GM23338 (cell line): Measurements from ENCODE around the gene MOV10. TPM values are rescaled to one million over a fixed set of nuclear protein-coding genes. Genes with fewer than 3 reads are reported as not detected.

Experiments
- ATAC-seq: fragments of 200-7000 bp; cut with Tn5 transposase; 3 replicates; pipeline ENCODE4 v1.9.1; 2020
- DNase-seq: peaks from one replicate; pipeline ENCODE4 v3.0.0-alpha.2; 2015; ENCODE audit warnings: low spot score
- H2AFZ ChIP-seq: fragments of 200-600 bp; sonication (generic); 2 replicates; pipeline ENCODE4 v1.8.0; 2016; ENCODE audit warnings: antibody characterized with exemption, mild to moderate bottlenecking, moderate library complexity
- H3F3A ChIP-seq: fragments of 200-600 bp; sonication (generic); replicated peaks from 2 replicates; pipeline ENCODE4 v1.8.0; 2017; ENCODE audit warnings: antibody characterized with exemption, mixed run types, low read depth
- H3K27ac ChIP-seq: fragments of 200-600 bp; sonication (generic); 2 replicates; pipeline ENCODE4 v1.6.1; 2016; ENCODE audit warnings: low read depth
- H3K27me3 ChIP-seq: fragments of 200-600 bp; sonication (generic); 2 replicates; pipeline ENCODE4 v1.8.0; 2016; ENCODE audit warnings: mild to moderate bottlenecking, mixed run types, moderate library complexity; ENCODE audit not compliant: insufficient read depth
- H3K36me3 ChIP-seq: fragments of 200-600 bp; sonication (generic); 2 replicates; pipeline ENCODE4 v1.8.0; 2016; ENCODE audit warnings: mild to moderate bottlenecking; ENCODE audit not compliant: insufficient read depth
- H3K4me1 ChIP-seq: fragments of 200-600 bp; sonication (generic); 2 replicates; pipeline ENCODE4 v1.8.0; 2016; ENCODE audit warnings: mild to moderate bottlenecking, moderate library complexity; ENCODE audit not compliant: insufficient read depth
- H3K4me2 ChIP-seq: fragments of 200-600 bp; sonication (generic); 2 replicates; pipeline ENCODE4 v1.7.1; 2017; ENCODE audit warnings: mixed run types
- H3K4me3 ChIP-seq: fragments of 200-600 bp; sonication (generic); 2 replicates; pipeline ENCODE4 v1.6.1; 2016; ENCODE audit warnings: mixed run types
- H3K79me2 ChIP-seq: fragments of 200-600 bp; sonication (generic); replicated peaks from 2 replicates; pipeline ENCODE4 v1.8.0; 2017; ENCODE audit warnings: mild to moderate bottlenecking; ENCODE audit not compliant: insufficient read depth
- H3K9me2 ChIP-seq: fragments of 200-600 bp; sonication (generic); 2 replicates; pipeline ENCODE4 v1.8.0; 2017; ENCODE audit not compliant: insufficient read depth
- H4K20me1 ChIP-seq: fragments of 200-600 bp; sonication (generic); replicated peaks from 2 replicates; pipeline ENCODE4 v1.8.0; 2017; ENCODE audit warnings: mild to moderate bottlenecking; ENCODE audit not compliant: insufficient read depth
- H3K27ac Mint-ChIP-seq: 2 replicates; pipeline ENCODE4 v1.8.0; 2020; ENCODE audit warnings: inconsistent platforms, mild to moderate bottlenecking, moderate library complexity, mixed read lengths
- H3K27me3 Mint-ChIP-seq: 3 replicates; pipeline ENCODE4 v1.8.0; 2022; ENCODE audit warnings: low read depth, mild to moderate bottlenecking, moderate library complexity, mixed read lengths, inconsistent platforms; ENCODE audit not compliant: insufficient read depth, poor library complexity
- H3K36me3 Mint-ChIP-seq: 3 replicates; pipeline ENCODE4 v1.8.0; 2021; ENCODE audit warnings: low read depth, mild to moderate bottlenecking, inconsistent platforms, moderate library complexity, mixed read lengths
- H3K4me1 Mint-ChIP-seq: 3 replicates; pipeline ENCODE4 v1.8.0; 2020; ENCODE audit warnings: mild to moderate bottlenecking, inconsistent platforms, mixed read lengths
- H3K4me3 Mint-ChIP-seq: 3 replicates; pipeline ENCODE4 v1.8.0; 2021; ENCODE audit warnings: moderate library complexity, mild to moderate bottlenecking, inconsistent platforms, mixed read lengths
- H3K9me3 Mint-ChIP-seq: 3 replicates; pipeline ENCODE4 v1.8.0; 2020; ENCODE audit warnings: moderate library complexity, mild to moderate bottlenecking, inconsistent platforms, mixed read lengths
- CREB1 ChIP-seq: fragments of 250-450 bp; sonication (Bioruptor Pico); IDR thresholded peaks from 2 replicates; pipeline ENCODE4 v1.5.0; 2020; ENCODE audit warnings: low read depth, mild to moderate bottlenecking, moderate library complexity
- EZH2 ChIP-seq: fragments of 200-600 bp; sonication (generic); IDR thresholded peaks from one replicate; pipeline ENCODE4 v1.8.0; 2017; ENCODE audit warnings: antibody characterized with exemption, mild to moderate bottlenecking, low read depth; ENCODE audit not compliant: unreplicated experiment
- JUNB ChIP-seq: IDR thresholded peaks from one replicate; pipeline ENCODE4 v1.6.1; 2016; ENCODE audit warnings: antibody characterized with exemption; ENCODE audit not compliant: unreplicated experiment
- NANOG ChIP-seq: IDR thresholded peaks from 2 replicates; pipeline ENCODE4 v1.6.1; 2016; ENCODE audit warnings: antibody characterized with exemption, borderline replicate concordance
- POLR2AphosphoS5 ChIP-seq: IDR thresholded peaks from 2 replicates; pipeline ENCODE4 v1.6.1; 2016; ENCODE audit warnings: antibody characterized with exemption, low read depth
- STAT1 ChIP-seq: IDR thresholded peaks from one replicate; pipeline ENCODE4 v1.6.1; 2016; ENCODE audit warnings: antibody characterized with exemption; ENCODE audit not compliant: unreplicated experiment
- ZNF114 ChIP-seq: fragments of 250-450 bp; sonication (Bioruptor Pico); IDR thresholded peaks from 2 replicates; pipeline ENCODE4 v1.5.0; 2020; ENCODE audit warnings: mild to moderate bottlenecking, moderate library complexity
- polyA plus RNA-seq: library from polyadenylated mRNA; unstranded; fragments of >200 nt; fragmentation: Nextera tagmentation; extraction: Ambion mirVana; gene quantifications from 2 replicates; pipeline ENCODE4 v1.2.1, GENCODE V29; 2016
- total RNA-seq: library from RNA; depleted of rRNA; stranded (reverse); fragments of >200 nt; shearing (Covaris generic); gene quantifications from 2 replicates; pipeline ENCODE4 v1.2.3, GENCODE V29; 2014
- TF ChIP-seq, protein P1 (sequence below): IDR thresholded peaks from one replicate; pipeline ENCODE4 v1.6.1; 2018; ENCODE audit warnings: antibody characterized with exemption; ENCODE audit not compliant: unreplicated experiment
- TF ChIP-seq, protein P2 (sequence below): IDR thresholded peaks from 2 replicates; pipeline ENCODE4 v1.6.1; 2016; ENCODE audit warnings: antibody characterized with exemption
- TF ChIP-seq, protein P3 (sequence below), 2 experiments: fragments of 200-600 bp in 1 of 2; sonication (generic) in 1 of 2; conservative IDR thresholded peaks; 2 replicates each; pipeline versions ENCODE4 v1.5.1 to v1.6.1; 2016 to 2017; ENCODE audit warnings: antibody characterized with exemption in 2 of 2, low read depth in 2 of 2, mild to moderate bottlenecking in 2 of 2, moderate library complexity in 1 of 2
- TF ChIP-seq, protein P4 (sequence below): fragments of 250-450 bp; sonication (Bioruptor Pico); IDR thresholded peaks from 2 replicates; pipeline ENCODE4 v1.5.0; 2020; ENCODE audit warnings: mild to moderate bottlenecking, moderate library complexity

MOV10 gene
- total and polyA plus RNA-seq, 2 experiments from 2014 or later, result 53.6 to 77.6 TPM

DNA sequence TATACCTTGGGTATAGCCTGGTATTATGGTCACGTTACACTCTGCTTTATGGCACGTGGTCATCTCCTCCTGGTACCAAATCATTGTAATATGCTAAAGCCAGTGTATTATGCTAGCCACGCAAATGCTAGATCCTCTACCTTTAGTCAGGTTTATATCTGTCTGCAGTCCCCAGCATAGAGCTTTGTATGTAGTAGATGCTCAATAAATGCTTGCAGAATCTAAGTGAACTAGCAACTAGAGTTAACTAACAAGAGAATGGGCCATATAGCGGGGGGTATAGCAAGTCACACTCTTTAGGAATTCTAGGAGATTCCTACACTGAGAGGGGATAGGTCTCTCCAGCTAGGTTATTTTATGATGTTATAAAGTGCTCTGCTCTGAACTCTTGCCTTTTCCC lies 3.0 kb downstream of the MOV10 start (continued):
- TF ChIP-seq, protein P1, sequence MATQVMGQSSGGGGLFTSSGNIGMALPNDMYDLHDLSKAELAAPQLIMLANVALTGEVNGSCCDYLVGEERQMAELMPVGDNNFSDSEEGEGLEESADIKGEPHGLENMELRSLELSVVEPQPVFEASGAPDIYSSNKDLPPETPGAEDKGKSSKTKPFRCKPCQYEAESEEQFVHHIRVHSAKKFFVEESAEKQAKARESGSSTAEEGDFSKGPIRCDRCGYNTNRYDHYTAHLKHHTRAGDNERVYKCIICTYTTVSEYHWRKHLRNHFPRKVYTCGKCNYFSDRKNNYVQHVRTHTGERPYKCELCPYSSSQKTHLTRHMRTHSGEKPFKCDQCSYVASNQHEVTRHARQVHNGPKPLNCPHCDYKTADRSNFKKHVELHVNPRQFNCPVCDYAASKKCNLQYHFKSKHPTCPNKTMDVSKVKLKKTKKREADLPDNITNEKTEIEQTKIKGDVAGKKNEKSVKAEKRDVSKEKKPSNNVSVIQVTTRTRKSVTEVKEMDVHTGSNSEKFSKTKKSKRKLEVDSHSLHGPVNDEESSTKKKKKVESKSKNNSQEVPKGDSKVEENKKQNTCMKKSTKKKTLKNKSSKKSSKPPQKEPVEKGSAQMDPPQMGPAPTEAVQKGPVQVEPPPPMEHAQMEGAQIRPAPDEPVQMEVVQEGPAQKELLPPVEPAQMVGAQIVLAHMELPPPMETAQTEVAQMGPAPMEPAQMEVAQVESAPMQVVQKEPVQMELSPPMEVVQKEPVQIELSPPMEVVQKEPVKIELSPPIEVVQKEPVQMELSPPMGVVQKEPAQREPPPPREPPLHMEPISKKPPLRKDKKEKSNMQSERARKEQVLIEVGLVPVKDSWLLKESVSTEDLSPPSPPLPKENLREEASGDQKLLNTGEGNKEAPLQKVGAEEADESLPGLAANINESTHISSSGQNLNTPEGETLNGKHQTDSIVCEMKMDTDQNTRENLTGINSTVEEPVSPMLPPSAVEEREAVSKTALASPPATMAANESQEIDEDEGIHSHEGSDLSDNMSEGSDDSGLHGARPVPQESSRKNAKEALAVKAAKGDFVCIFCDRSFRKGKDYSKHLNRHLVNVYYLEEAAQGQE, result no peak
- no peak for TF ChIP-seq POLR2AphosphoS5

DNA sequence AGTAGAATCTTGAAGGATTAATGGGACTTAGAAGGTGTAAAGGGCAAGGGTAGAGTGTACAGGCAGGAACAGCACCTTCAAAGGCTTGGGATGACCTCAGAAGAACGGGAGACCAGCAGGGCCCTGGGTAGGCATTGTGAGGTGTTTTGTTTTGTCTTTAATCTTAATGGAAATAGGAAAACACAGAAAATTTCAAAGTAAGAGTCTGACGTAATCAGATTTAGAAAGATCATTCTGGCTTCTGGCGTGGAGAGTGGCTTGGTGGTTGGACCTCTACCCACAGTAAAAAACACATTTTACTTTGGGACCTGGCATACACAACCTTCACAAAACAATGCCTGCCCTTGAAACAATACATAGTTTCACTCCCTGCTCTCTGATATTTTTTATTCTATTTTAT lies 4.1 kb downstream of the MOV10 start:
- Histone ChIP-seq H2AFZ (no peak overlapping the region), H3K79me2 (peaks cover 49% of the 10 kb centered on the region), H3K27me3 (peaks cover 12% of the 10 kb centered on the region), H3K9me2 (no peaks in the 10 kb centered on the region), H3K27ac (no peak overlapping the region), H3K4me3 (no peak overlapping the region), H3F3A (no peaks in the 10 kb centered on the region), H3K36me3 (no peaks in the 10 kb centered on the region), H3K4me1 (peaks cover 19% of the 10 kb centered on the region), H3K4me2 (no peak overlapping the region), H4K20me1 (peaks cover 12% of the 10 kb centered on the region; the same call in 1 of the 2 replicates)
- Mint-ChIP-seq H3K4me1 (peaks cover 22% of the 10 kb centered on the region), H3K36me3 (peaks cover 12% of the 10 kb centered on the region; the same call in 1 of the 3 replicates), H3K27me3 (peaks cover 18% of the 10 kb centered on the region), H3K4me3 (no peak overlapping the region), H3K27ac (no peak overlapping the region), H3K9me3 (peaks cover 4% of the 10 kb centered on the region; the same call in 1 of the 3 replicates)
- no peak for DNase-seq
- no peak for ATAC-seq
- TF ChIP-seq NANOG (no peak), JUNB (no peak), ZNF114 (CRISPR knock-in tag) (no peak), STAT1 (no peak), CREB1 (no peak), EZH2 (no peak)
- TF ChIP-seq, protein P2, sequence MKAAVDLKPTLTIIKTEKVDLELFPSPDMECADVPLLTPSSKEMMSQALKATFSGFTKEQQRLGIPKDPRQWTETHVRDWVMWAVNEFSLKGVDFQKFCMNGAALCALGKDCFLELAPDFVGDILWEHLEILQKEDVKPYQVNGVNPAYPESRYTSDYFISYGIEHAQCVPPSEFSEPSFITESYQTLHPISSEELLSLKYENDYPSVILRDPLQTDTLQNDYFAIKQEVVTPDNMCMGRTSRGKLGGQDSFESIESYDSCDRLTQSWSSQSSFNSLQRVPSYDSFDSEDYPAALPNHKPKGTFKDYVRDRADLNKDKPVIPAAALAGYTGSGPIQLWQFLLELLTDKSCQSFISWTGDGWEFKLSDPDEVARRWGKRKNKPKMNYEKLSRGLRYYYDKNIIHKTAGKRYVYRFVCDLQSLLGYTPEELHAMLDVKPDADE, result no peak
- TF ChIP-seq, protein P3, sequence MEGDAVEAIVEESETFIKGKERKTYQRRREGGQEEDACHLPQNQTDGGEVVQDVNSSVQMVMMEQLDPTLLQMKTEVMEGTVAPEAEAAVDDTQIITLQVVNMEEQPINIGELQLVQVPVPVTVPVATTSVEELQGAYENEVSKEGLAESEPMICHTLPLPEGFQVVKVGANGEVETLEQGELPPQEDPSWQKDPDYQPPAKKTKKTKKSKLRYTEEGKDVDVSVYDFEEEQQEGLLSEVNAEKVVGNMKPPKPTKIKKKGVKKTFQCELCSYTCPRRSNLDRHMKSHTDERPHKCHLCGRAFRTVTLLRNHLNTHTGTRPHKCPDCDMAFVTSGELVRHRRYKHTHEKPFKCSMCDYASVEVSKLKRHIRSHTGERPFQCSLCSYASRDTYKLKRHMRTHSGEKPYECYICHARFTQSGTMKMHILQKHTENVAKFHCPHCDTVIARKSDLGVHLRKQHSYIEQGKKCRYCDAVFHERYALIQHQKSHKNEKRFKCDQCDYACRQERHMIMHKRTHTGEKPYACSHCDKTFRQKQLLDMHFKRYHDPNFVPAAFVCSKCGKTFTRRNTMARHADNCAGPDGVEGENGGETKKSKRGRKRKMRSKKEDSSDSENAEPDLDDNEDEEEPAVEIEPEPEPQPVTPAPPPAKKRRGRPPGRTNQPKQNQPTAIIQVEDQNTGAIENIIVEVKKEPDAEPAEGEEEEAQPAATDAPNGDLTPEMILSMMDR (conservative IDR thresholded peaks at IDR 0.05; ENCODE audit: low read depth in 2 of 2), result no peak
- TF ChIP-seq, protein P4, sequence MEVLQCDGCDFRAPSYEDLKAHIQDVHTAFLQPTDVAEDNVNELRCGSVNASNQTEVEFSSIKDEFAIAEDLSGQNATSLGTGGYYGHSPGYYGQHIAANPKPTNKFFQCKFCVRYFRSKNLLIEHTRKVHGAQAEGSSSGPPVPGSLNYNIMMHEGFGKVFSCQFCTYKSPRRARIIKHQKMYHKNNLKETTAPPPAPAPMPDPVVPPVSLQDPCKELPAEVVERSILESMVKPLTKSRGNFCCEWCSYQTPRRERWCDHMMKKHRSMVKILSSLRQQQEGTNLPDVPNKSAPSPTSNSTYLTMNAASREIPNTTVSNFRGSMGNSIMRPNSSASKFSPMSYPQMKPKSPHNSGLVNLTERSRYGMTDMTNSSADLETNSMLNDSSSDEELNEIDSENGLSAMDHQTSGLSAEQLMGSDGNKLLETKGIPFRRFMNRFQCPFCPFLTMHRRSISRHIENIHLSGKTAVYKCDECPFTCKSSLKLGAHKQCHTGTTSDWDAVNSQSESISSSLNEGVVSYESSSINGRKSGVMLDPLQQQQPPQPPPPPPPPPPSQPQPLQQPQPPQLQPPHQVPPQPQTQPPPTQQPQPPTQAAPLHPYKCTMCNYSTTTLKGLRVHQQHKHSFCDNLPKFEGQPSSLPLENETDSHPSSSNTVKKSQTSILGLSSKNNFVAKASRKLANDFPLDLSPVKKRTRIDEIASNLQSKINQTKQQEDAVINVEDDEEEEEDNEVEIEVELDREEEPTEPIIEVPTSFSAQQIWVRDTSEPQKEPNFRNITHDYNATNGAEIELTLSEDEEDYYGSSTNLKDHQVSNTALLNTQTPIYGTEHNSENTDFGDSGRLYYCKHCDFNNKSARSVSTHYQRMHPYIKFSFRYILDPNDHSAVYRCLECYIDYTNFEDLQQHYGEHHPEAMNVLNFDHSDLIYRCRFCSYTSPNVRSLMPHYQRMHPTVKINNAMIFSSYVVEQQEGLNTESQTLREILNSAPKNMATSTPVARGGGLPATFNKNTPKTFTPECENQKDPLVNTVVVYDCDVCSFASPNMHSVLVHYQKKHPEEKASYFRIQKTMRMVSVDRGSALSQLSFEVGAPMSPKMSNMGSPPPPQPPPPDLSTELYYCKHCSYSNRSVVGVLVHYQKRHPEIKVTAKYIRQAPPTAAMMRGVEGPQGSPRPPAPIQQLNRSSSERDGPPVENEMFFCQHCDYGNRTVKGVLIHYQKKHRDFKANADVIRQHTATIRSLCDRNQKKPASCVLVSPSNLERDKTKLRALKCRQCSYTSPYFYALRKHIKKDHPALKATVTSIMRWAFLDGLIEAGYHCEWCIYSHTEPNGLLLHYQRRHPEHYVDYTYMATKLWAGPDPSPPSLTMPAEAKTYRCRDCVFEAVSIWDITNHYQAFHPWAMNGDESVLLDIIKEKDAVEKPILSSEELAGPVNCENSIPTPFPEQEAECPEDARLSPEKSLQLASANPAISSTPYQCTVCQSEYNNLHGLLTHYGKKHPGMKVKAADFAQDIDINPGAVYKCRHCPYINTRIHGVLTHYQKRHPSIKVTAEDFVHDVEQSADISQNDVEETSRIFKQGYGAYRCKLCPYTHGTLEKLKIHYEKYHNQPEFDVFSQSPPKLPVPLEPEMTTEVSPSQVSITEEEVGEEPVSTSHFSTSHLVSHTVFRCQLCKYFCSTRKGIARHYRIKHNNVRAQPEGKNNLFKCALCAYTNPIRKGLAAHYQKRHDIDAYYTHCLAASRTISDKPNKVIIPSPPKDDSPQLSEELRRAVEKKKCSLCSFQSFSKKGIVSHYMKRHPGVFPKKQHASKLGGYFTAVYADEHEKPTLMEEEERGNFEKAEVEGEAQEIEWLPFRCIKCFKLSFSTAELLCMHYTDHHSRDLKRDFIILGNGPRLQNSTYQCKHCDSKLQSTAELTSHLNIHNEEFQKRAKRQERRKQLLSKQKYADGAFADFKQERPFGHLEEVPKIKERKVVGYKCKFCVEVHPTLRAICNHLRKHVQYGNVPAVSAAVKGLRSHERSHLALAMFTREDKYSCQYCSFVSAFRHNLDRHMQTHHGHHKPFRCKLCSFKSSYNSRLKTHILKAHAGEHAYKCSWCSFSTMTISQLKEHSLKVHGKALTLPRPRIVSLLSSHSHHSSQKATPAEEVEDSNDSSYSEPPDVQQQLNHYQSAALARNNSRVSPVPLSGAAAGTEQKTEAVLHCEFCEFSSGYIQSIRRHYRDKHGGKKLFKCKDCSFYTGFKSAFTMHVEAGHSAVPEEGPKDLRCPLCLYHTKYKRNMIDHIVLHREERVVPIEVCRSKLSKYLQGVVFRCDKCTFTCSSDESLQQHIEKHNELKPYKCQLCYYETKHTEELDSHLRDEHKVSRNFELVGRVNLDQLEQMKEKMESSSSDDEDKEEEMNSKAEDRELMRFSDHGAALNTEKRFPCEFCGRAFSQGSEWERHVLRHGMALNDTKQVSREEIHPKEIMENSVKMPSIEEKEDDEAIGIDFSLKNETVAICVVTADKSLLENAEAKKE (CRISPR knock-in tag), result no peak
